Body of pancreas (tissue), 4 donors: Measurements from ENCODE around the gene IFNLR1. TPM values are rescaled to one million over a fixed set of nuclear protein-coding genes. Genes with fewer than 3 reads are reported as not detected.
A peak's percentile ranks its signal among the peaks of the same experiment; 100 is the strongest.

Experiments used
- ATAC-seq: fragments of 150-250 bp; one replicate; pipeline ENCODE4 v1.9.1; 2016
- DNase-seq, 4 donors: peaks; one replicate each; pipeline ENCODE4 v3.0.0-alpha.2; 2019
- H3K27ac ChIP-seq, 4 donors: fragments of 200-600 bp; sonication (generic); 1 replicate in 3 of 4; 2 replicates in 1 of 4; pipeline versions ENCODE4 v1.5.1 to v1.6.1; 2016 to 2019; ENCODE audit warnings: mild to moderate bottlenecking in 1 of 4, mixed read lengths in 1 of 4, moderate library complexity in 1 of 4
- H3K27me3 ChIP-seq, 2 donors: fragments of 200-600 bp; sonication (generic); one replicate each; pipeline ENCODE4 v1.6.0; 2016; ENCODE audit warnings: mild to moderate bottlenecking in 1 of 2
- H3K36me3 ChIP-seq, 2 donors: fragments of 200-600 bp; sonication (generic); replicated peaks in 1 of 2; 2 replicates each; pipeline ENCODE4 v1.5.1; 2016; ENCODE audit warnings: low read depth in 2 of 2; ENCODE audit not compliant: insufficient read depth in 1 of 2
- H3K4me1 ChIP-seq: fragments of 200-600 bp; sonication (generic); one replicate; pipeline ENCODE4 v1.6.0; 2016
- H3K4me3 ChIP-seq, 2 donors: fragments of 200-600 bp; sonication (generic); 1 replicate in 1 of 2; 2 replicates in 1 of 2; pipeline ENCODE4 v1.5.1; 2016 to 2019
- H3K9me3 ChIP-seq, 3 donors: fragments of 200-600 bp; sonication (generic); 1 replicate in 2 of 3; 2 replicates in 1 of 3; pipeline ENCODE4 v1.5.1; 2016
- POLR2A ChIP-seq, 3 donors: fragments of 450-650 bp; IDR thresholded peaks; one replicate each; pipeline ENCODE4 v1.6.1; 2016; ENCODE audit warnings: antibody characterized with exemption in 3 of 3, mild to moderate bottlenecking in 2 of 3
- WGBS, 2 donors: methylation state at CpG; one replicate each; pipeline ENCODE4 v1.1.5; 2017; 5-methylcytosine and 5-hydroxymethylcytosine counted together
- intact Hi-C: fragments of 100-400 bp; cut with DNase I; formaldehyde crosslinking; loops from one replicate; pipeline ENCODE4 v1.15.1; 2023
- total RNA-seq, 2 donors: library from RNA; depleted of rRNA; stranded (reverse); fragments of >200 nt; gene quantifications; one replicate each; pipeline ENCODE4 v1.1.0, GENCODE V29; 2016
- TF ChIP-seq, protein P1 (sequence below), 7 experiments: fragments of 450-650 bp in 4 of 7; fragments of 200-600 bp in 3 of 7; sonication (generic) in 3 of 7; IDR thresholded peaks; one replicate each; pipeline ENCODE4 v1.5.1; 2016 to 2019; ENCODE audit warnings: antibody characterized with exemption in 7 of 7

Gene IFNLR1
- total RNA-seq, 2 donors from 2014 or later, result 4.6 to 5.4 TPM

- H3K27me3 ChIP-seq, result no peaks in the 10 kb centered on the region
- WGBS, 2 donors, result 47 to 51% methylated on average over 13 of the region's 13 CpGs
- TF ChIP-seq, protein P1, sequence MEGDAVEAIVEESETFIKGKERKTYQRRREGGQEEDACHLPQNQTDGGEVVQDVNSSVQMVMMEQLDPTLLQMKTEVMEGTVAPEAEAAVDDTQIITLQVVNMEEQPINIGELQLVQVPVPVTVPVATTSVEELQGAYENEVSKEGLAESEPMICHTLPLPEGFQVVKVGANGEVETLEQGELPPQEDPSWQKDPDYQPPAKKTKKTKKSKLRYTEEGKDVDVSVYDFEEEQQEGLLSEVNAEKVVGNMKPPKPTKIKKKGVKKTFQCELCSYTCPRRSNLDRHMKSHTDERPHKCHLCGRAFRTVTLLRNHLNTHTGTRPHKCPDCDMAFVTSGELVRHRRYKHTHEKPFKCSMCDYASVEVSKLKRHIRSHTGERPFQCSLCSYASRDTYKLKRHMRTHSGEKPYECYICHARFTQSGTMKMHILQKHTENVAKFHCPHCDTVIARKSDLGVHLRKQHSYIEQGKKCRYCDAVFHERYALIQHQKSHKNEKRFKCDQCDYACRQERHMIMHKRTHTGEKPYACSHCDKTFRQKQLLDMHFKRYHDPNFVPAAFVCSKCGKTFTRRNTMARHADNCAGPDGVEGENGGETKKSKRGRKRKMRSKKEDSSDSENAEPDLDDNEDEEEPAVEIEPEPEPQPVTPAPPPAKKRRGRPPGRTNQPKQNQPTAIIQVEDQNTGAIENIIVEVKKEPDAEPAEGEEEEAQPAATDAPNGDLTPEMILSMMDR (IDR thresholded peaks at IDR 0.05), result no peak
- TF ChIP-seq POLR2A (IDR thresholded peaks at IDR 0.05), result no peak
- peak overlapping the region; percentile 67 to 99 (median 88) for H3K27ac ChIP-seq
- intact Hi-C loops, result no loop called here
- H3K4me3 ChIP-seq, result peak overlapping the region in 1 of 2 donors; percentile 34
- no peaks in the 10 kb centered on the region for H3K9me3 ChIP-seq
- H3K36me3 ChIP-seq, result no peaks in the 10 kb centered on the region
- H3K4me1 ChIP-seq, result peaks cover 24% of the 10 kb centered on the region
- DNase-seq, result no peak
- no peak for ATAC-seq
Observed at GRCh38 chr1:24186031-24186710, 918 bp downstream of the IFNLR1 start.

GRCh38 chr1:24185076-24185475 lies 2.0 kb downstream of the IFNLR1 start:
- intact Hi-C loops, result no loop called here

GRCh38 chr1:24182061-24182460 lies 5.0 kb downstream of the IFNLR1 start:
- TF ChIP-seq, protein P1 (IDR thresholded peaks at IDR 0.05), result no peak
- no peak for TF ChIP-seq POLR2A (IDR thresholded peaks at IDR 0.05)
- intact Hi-C loops, result no loop called here
- ATAC-seq (peak; percentile 8), DNase-seq (peak in 2 of 4 donors; percentile 37 to 43)
- Histone ChIP-seq H3K9me3 (no peaks in the 10 kb centered on the region), H3K4me1 (peaks cover 41% of the 10 kb centered on the region), H3K36me3 (peaks cover 0 to 2% of the 10 kb centered on the region in 2 donors), H3K27ac (peak overlapping the region; percentile 40 to 65 (median 46)), H3K27me3 (no peaks in the 10 kb centered on the region), H3K4me3 (no peak overlapping the region)
- 37 to 45% methylated on average over 6 of the region's 6 CpGs for WGBS, 2 donors

More at GRCh38 chr1:24185076-24185475, 2.0 kb downstream of the IFNLR1 start:
- 63 to 68% methylated on average over 4 of the region's 4 CpGs for WGBS, 2 donors
- DNase-seq (no peak), ATAC-seq (no peak)
- Histone ChIP-seq H3K27ac (no peak overlapping the region), H3K4me1 (peaks cover 35% of the 10 kb centered on the region), H3K9me3 (no peaks in the 10 kb centered on the region), H3K4me3 (no peak overlapping the region), H3K36me3 (no peaks in the 10 kb centered on the region), H3K27me3 (no peaks in the 10 kb centered on the region)
- no peak for TF ChIP-seq POLR2A (IDR thresholded peaks at IDR 0.05)
- TF ChIP-seq, protein P1 (IDR thresholded peaks at IDR 0.05), result no peak

- Histone ChIP-seq H3K36me3 (peaks cover 0 to 2% of the 10 kb centered on the region in 2 donors), H3K27ac (peak overlapping the region; percentile 40 to 65 (median 46)), H3K9me3 (no peaks in the 10 kb centered on the region), H3K27me3 (no peaks in the 10 kb centered on the region), H3K4me3 (no peak overlapping the region), H3K4me1 (peaks cover 41% of the 10 kb centered on the region)
- peak; percentile 84 for ATAC-seq
- no peak for TF ChIP-seq POLR2A (IDR thresholded peaks at IDR 0.05)
- TF ChIP-seq, protein P1 (IDR thresholded peaks at IDR 0.05), result no peak
- DNase-seq, result peak; percentile 64 to 88 (median 86)
- intact Hi-C loops, result no loop called here
- WGBS, 2 donors, result 20 to 30% methylated on average over 2 to 5 of the region's 5 CpGs
Observed at GRCh38 chr1:24181619-24182018, 5.5 kb downstream of the IFNLR1 start.

DNA sequence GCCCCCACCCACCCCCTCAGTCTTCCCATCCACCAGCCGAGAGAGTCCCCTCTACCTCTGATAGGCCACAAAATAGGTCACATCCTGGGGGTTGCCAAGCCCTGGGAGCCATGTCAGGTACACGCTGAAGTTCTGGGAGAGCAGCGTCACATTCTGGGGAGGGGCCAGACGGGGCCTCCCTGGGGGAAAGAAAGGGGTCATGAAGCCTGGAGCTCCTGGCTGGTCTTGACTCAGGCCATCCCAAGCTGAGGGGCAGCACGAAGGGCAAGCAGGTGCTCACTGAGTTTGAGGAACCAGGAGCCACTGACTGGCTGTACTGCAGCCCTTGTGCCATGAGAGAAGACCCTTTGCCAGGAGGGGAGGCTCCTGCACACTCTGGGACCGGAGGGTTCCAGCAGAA lies 6.4 kb downstream of the IFNLR1 start:
- intact Hi-C loops, result no loop called here
- peaks cover 0 to 2% of the 10 kb centered on the region in 2 donors for H3K36me3 ChIP-seq
- DNase-seq (no peak), ATAC-seq (no peak)
- 89 to 100% methylated on average over 1 to 6 of the region's 6 CpGs for WGBS, 2 donors
- H3K4me3 ChIP-seq, result no peak overlapping the region
- H3K27me3 ChIP-seq, result no peaks in the 10 kb centered on the region
- H3K4me1 ChIP-seq, result peaks cover 36% of the 10 kb centered on the region
- TF ChIP-seq POLR2A (IDR thresholded peaks at IDR 0.05), result no peak
- TF ChIP-seq, protein P1 (IDR thresholded peaks at IDR 0.05), result no peak
- peak overlapping the region in 3 of 4 donors; percentile 43 to 65 (median 49) for H3K27ac ChIP-seq
- no peaks in the 10 kb centered on the region for H3K9me3 ChIP-seq
